Stimulated activated CD8-positive, alpha-beta memory T cell treated with anti-CD3 and anti-CD28 coated beads, Interleukin-15, amount 100 ng/mL, for 1 hour (primary cell): ENCODE measurements around the gene CD40.
"Not testable (repeated sequence)": the region's sequence is repeated elsewhere in the genome, so short reads cannot be mapped to it uniquely, and the experiment has no call there.

Experiments used
- DNase-seq: peaks from one replicate; pipeline ENCODE4 v3.0.0-alpha.2; 2020; ENCODE audit warnings: low read depth

CD40 gene

GRCh38 chr20:46099491-46100287 lies 18.4 kb upstream of the CD40 start:
- DNase-seq: no peak

DNA sequence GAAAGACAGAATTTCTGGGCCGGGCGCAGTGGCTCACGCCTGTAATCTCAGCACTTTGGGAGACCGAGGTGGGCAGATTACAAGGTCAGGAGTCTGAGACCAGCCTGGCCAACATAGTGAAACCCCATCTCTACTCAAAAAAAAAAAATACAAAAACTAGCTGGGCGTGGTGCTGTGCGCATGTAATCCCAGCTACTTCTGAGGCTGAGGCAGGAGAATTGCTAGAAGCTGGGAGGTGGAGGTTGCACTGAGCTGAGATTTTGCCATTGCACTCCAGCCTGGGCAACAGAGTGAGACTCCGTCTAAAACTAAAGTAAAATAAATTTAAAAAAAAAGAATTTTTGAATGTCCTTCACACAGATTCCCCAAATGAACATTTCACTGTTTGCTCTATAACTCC lies 17.7 kb upstream of the CD40 start:
- not testable (repeated sequence) for DNase-seq

- DNase-seq: no peak
Observed at GRCh38 chr20:46100988-46101387, 17.1 kb upstream of the CD40 start.

DNA sequence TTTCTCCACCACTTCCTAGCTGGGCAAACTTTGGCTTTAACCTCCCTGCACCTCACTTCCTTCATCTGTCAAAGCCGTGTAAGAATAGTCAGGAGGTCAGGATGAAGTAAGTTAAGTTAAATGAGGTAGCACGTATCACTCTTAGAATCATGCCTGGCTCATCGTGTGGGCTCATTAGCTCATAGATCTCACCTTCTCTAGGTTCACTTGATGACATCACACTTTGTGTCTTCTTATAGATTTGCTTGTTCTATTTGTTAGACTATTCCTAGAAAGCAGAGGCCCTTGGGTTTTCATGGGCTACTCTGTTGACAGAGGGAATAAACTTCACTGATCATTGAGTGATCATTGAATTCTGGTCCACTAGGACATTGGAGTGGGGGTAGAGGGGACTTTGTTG lies 16.2 kb upstream of the CD40 start:
- DNase-seq: no peak

DNA sequence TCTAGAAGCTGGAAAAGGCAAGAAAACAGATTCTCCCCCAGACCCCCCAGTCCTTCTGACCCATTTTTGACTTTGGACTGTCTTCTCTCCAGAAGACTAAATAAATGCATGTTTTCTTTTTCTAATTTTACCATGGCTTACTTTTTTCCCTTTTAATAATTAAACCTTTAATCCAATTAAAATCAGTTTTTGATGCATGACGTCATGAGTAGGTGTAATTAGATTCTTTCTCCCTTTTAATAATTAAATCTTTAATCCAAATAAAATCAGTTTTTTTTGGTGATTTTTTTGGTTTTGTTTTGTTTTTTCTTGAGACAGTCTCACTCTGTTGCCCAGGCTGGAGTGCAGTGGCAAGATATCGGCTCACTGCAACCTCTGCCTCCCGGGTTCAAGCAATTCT lies 15.2 kb upstream of the CD40 start:
- DNase-seq: no peak

- no peak for DNase-seq
Observed at GRCh38 chr20:46104262-46104661, 13.9 kb upstream of the CD40 start.

GRCh38 chr20:46107061-46107460 lies 11.1 kb upstream of the CD40 start:
- DNase-seq: no peak

DNA sequence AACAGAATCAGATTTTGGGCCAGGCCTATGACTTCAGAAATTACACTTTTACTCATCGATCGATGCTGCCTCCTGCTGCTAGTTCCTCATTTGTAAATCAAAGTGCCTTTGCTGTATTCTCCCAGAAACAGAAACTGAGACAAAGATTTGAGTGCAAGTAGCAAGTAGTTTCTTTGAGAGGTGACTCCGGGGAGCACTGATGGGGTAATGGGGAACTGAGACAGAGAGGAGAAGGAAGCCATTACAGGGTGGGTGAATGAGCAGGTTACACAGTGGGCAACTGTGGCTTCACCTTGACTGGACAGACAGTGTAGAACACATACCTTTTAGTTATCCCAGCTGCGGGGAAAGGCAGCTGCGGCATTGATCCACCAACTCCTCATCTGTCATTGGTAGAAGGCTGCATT lies 9.7 kb upstream of the CD40 start:
- DNase-seq: no peak

- DNase-seq: no peak
Observed at GRCh38 chr20:46108976-46109375, 9.1 kb upstream of the CD40 start.

DNA sequence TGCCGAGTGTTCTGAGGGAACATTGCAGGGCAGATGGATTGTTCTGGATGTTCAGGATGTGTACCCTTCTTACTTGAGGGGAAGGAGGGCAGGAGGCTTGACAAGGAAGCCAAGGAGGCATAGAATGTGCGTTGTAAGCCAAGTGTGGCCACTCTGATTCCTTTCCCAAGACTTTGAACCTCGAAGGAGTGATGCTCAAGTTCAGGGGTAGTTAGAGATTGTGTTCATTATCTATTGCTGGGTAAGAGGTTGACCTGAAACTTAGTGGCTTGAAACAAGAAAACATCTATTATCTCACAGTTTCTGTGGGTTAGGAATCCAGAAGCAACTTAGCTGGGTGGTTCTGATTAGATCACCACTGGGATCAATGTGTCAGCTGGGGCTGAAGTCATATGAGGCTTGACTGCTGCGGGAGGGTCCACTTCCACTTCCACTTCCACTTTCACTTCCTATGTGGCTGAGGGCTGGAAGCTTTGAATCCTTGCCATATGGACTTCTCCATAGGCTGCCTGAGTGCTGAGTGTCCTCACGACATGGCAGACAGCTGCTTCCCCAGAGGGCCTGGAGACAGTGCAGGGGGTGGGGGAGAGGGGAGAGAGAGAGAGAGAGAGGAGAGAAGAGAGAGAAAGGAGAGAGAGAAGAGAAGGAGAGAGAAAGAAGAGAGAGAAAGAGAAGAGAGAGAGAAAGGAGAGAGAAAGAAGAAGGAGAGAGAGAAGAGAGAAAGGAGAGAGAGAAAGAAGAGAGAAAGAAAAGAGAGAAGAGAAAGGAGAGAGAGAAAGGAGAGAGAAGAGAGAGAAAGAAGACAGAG lies 6.9 kb upstream of the CD40 start:
- DNase-seq: no peak

GRCh38 chr20:46111836-46112212 lies 6.3 kb upstream of the CD40 start:
- DNase-seq: no peak

GRCh38 chr20:46112430-46113112 lies 5.5 kb upstream of the CD40 start:
- no peak for DNase-seq

DNA sequence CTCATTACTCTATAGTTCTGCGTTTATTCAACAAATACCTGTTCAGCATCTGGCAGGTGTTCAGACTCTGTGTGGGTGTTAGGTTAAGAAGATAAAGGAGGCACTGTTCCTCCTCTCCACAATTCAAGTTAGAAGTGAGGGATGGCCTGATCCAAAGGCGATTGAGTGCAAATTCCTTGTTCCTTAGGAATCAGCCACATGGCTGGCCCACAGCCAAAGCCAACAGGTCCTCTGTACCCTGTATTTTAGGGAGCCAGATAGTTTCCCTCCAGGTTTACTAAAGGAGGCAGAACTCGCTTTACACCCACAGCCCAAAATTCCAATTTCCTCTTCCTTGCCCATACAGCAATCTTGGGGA lies 5.0 kb upstream of the CD40 start:
- no peak for DNase-seq

GRCh38 chr20:46114449-46114848 lies 3.7 kb upstream of the CD40 start:
- no peak for DNase-seq

GRCh38 chr20:46118481-46119020 lies 437 bp downstream of the CD40 start:
- no peak for DNase-seq

DNA sequence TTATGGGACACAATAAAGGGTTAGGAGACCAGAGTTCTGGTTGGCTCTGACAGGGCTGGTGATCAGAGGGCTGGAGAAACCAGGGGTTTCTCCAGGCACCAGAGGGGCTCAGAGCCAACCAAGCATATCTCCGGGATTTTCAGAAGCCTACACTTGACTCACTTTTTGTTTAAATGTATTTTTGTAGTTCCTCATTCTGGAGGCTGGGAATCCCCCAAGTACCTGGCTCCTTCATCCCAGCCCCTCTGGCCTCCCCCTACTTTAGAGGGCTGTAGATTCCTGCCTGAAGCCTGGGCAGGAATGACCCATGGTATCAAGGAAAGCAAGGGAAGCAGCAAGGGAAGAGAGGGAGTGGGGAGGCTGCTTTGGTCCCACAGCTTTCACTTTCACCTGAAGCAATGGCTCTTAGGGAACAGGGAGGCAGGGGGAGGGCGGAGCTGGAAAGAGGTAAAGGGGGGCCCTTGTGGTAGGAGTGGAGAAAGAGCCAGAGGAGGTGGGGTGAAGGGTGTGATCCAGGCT lies 973 bp downstream of the CD40 start:
- no peak for DNase-seq

GRCh38 chr20:46119547-46119946 lies 1.4 kb downstream of the CD40 start:
- DNase-seq: no peak

DNA sequence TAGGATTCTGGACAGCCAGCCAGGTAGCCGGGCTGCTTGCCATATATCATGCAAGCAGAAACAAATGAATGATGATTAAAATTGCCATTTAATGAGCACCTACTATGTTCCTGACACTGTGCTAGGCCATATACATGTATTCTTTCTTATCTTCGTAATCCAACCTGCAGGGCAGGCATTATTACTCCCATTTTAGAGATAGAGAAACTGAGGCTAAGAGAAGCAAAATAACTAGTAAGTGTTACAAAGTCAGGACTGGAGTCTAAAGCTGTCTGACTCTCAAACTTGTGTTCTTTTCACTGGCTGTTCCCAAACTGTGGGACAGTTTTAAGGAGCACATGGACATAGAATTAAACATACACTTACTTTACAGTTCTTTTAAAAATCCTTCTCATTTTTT lies 2.0 kb downstream of the CD40 start:
- DNase-seq: no peak

DNA sequence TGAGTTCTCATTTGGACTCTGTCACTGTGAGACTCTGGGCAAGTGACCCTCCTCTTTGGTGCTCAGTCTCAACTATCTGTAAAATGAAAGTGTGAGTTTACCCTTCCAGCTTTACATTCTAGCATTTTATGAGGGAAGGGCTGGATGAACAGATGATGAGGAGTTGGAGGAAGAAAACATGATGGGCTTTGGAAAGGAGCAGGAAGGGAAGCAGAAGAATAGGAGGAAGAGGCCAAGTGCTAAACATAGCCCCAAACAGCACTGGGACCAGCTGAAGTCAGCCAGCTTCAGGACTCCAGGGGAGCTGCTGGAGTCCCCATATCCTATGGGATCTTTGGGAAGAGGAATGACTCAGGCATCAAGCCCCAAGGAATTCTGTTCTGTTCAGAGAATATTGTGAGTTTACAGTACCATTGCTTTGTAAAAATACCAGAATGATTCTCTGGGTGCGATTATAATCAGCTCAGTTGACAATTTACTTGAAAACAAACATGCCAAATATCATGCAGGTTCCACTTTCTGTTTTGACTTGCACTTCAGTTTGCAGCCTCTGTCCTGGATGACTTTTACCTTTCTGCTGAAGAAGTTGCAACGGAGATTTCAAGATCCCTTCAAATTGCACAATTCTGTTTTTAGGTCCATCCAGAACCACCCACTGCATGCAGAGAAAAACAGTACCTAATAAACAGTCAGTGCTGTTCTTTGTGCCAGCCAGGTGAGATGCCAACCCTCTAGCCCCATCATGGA lies 3.2 kb downstream of the CD40 start:
- no peak for DNase-seq

DNA sequence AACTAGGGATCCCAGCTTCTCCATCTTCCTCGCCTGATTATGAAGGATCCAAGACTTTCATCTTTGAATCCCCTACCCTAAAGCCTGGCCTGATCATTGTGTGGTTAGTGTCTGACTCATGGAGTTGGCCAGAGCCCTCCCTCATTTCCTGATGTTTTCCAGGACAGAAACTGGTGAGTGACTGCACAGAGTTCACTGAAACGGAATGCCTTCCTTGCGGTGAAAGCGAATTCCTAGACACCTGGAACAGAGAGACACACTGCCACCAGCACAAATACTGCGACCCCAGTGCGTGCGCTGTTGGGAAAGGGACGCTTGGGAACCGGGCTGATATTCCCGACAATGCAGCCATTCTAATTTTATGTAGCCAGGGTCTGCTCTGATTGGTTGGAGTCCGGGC lies 4.0 kb downstream of the CD40 start:
- no peak for DNase-seq

- no peak for DNase-seq
Observed at GRCh38 chr20:46122516-46123481, 4.7 kb downstream of the CD40 start.
